Spleen (tissue), 11 donors: Measurements from ENCODE around the gene CYP4F12. TPM values are rescaled to one million over a fixed set of nuclear protein-coding genes. Genes with fewer than 3 reads are reported as not detected.

Experiments used
- DNase-seq: peaks from one replicate; pipeline ENCODE4 v3.0.0-alpha.2; 2020
- H3K27ac ChIP-seq, 8 donors: fragments of 200-600 bp; sonication (generic) in 7 of 8; 1 replicate in 4 of 8; 2 replicates in 4 of 8; pipeline versions ENCODE4 v1.5.0 to v1.8.0; 2016 to 2021; ENCODE audit warnings: inconsistent platforms in 4 of 8, mild to moderate bottlenecking in 4 of 8, moderate library complexity in 1 of 8
- H3K27me3 ChIP-seq, 7 donors: fragments of 200-600 bp; sonication (generic) in 6 of 7; replicated peaks in 1 of 7; 1 replicate in 4 of 7; 2 replicates in 3 of 7; pipeline versions ENCODE4 v1.5.0 to v1.8.0; 2016 to 2021; ENCODE audit warnings: inconsistent platforms in 3 of 7, mild to moderate bottlenecking in 1 of 7
- H3K36me3 ChIP-seq, 6 donors: fragments of 200-600 bp; sonication (generic) in 5 of 6; 1 replicate in 4 of 6; 2 replicates in 2 of 6; pipeline versions ENCODE4 v1.5.0 to v1.8.0; 2016 to 2021; ENCODE audit warnings: inconsistent platforms in 2 of 6
- H3K4me1 ChIP-seq, 6 donors: fragments of 200-600 bp; sonication (generic) in 5 of 6; 1 replicate in 3 of 6; 2 replicates in 3 of 6; pipeline versions ENCODE4 v1.5.0 to v1.8.0; 2016 to 2021; ENCODE audit warnings: inconsistent platforms in 3 of 6
- H3K4me3 ChIP-seq, 8 donors: fragments of 200-600 bp; sonication (generic) in 7 of 8; 1 replicate in 4 of 8; 2 replicates in 4 of 8; pipeline versions ENCODE4 v1.5.0 to v1.8.0; 2016 to 2021; ENCODE audit warnings: inconsistent platforms in 4 of 8, mild to moderate bottlenecking in 4 of 8, moderate library complexity in 2 of 8
- H3K9me3 ChIP-seq, 8 donors: fragments of 200-600 bp; sonication (generic) in 7 of 8; 1 replicate in 4 of 8; 2 replicates in 4 of 8; pipeline versions ENCODE4 v1.5.0 to v1.8.0; 2016 to 2021; ENCODE audit warnings: inconsistent platforms in 4 of 8
- CTCF ChIP-seq, 11 experiments: fragments of 200-600 bp in 7 of 11; fragments of 450-650 bp in 4 of 11; sonication (generic) in 4 of 11; IDR thresholded peaks in 8 of 11; conservative IDR thresholded peaks in 3 of 11; 1 replicate in 7 of 11; 2 replicates in 4 of 11; pipeline versions ENCODE4 v1.4.0 to v1.8.0; 2016 to 2021; ENCODE audit warnings: antibody characterized with exemption in 11 of 11, inconsistent platforms in 4 of 11, mild to moderate bottlenecking in 1 of 11
- POLR2A ChIP-seq, 3 donors: fragments of 450-650 bp; IDR thresholded peaks; one replicate each; pipeline ENCODE4 v1.5.1; 2017; ENCODE audit warnings: antibody characterized with exemption in 3 of 3, mild to moderate bottlenecking in 1 of 3
- POLR2AphosphoS5 ChIP-seq, 3 donors: sonication (generic); formaldehyde crosslinking; IDR thresholded peaks; one replicate each; pipeline ENCODE4 v1.5.1; 2017; ENCODE audit warnings: antibody characterized with exemption in 3 of 3
- WGBS, 5 donors: extraction: QIAGEN DNeasy Blood & Tissue Kit in 3 of 5; methylation state at CpG; one replicate each; pipeline versions ENCODE4 v1.1.5 to v1.1.7; 2013 to 2018; 5-methylcytosine and 5-hydroxymethylcytosine counted together
- intact Hi-C: fragments of 100-400 bp; cut with DNase I; formaldehyde crosslinking; loops from one replicate; pipeline ENCODE4 v1.15.0; 2023; ENCODE audit warnings: low total_unique reads
- polyA plus RNA-seq, 3 donors: library from polyadenylated mRNA; stranded (reverse); fragments of 200-250 nt; gene quantifications; one replicate each; pipeline ENCODE4 v1.2.1, GENCODE V29; 2013
- total RNA-seq, 7 donors: library from RNA; depleted of rRNA in 3 of 7; stranded (reverse); fragments of >200 nt in 3 of 7; fragmentation: NEBNext Ultra II Directional in 4 of 7; extraction: Animal tissue kit (Norgen Biotek cat#: 25700) in 4 of 7; gene quantifications; one replicate each; pipeline versions ENCODE4 v1.1.0 to v1.2.1, GENCODE V29; 2016 to 2021
- donor health status: healthy with polysubstance abuse.
- donor health status: DM: no; HTN: no; CAD: no; lungs with moderate emphysema.
- donor health status: DM: no; HTN: no; CAD: no.
- donor health status: Bipolar disorder and iron deficiency.
- donor health status: healthy.
- donor health status: DM: no; HTN: no; CAD: no.
- donor health status: DM: yes; HTN: yes; CAD: no.

Gene CYP4F12
- total and polyA plus RNA-seq, 10 donors = 1.9 to 8.3 (median 4.1) TPM

- Histone ChIP-seq H3K36me3 (peaks cover 0 to 14% (median 0%) of the 10 kb centered on the region in 6 donors), H3K9me3 (no peaks in the 10 kb centered on the region), H3K4me3 (no peak overlapping the region), H3K27me3 (peaks cover 0 to 52% (median 2%) of the 10 kb centered on the region in 7 donors), H3K4me1 (no peaks in the 10 kb centered on the region), H3K27ac (no peak overlapping the region)
- intact Hi-C loops = no loop called here
- DNase-seq = no peak
- WGBS, 5 donors = 70 to 80% (median 76%) methylated on average over 4 of the region's 4 CpGs
- no peak for TF ChIP-seq CTCF (IDR thresholded peaks at IDR 0.05 in 8 of 11, conservative IDR thresholded peaks at IDR 0.05 in 3 of 11)
Measured at GRCh38 chr19:15663247-15663646, 9.6 kb upstream of the CYP4F12 start.

GRCh38 chr19:15666186-15666585, 6.7 kb upstream of the CYP4F12 start:
- no peak overlapping the region for H3K4me3 ChIP-seq
- H3K36me3 ChIP-seq = peaks cover 0 to 16% (median 0%) of the 10 kb centered on the region in 6 donors
- 0 to 46% (median 29%) methylated on average over 1 of the region's 1 CpG; no CpG with 5 or more reads in 1 of the 5 donors for WGBS, 5 donors
- peaks cover 0 to 59% (median 0%) of the 10 kb centered on the region in 7 donors for H3K27me3 ChIP-seq
- TF ChIP-seq POLR2A (IDR thresholded peaks at IDR 0.05) = no peak
- TF ChIP-seq POLR2AphosphoS5 (IDR thresholded peaks at IDR 0.05) = no peak
- TF ChIP-seq CTCF (IDR thresholded peaks at IDR 0.05 in 8 of 11, conservative IDR thresholded peaks at IDR 0.05 in 3 of 11) = no peak
- DNase-seq = no peak
- H3K27ac ChIP-seq = no peak overlapping the region
- intact Hi-C loops = no loop called here
- no peaks in the 10 kb centered on the region for H3K9me3 ChIP-seq
- H3K4me1 ChIP-seq = no peaks in the 10 kb centered on the region

GRCh38 chr19:15666883-15667282, 6.0 kb upstream of the CYP4F12 start:
- Histone ChIP-seq H3K27me3 (peaks cover 0 to 57% (median 0%) of the 10 kb centered on the region in 7 donors), H3K4me3 (no peak overlapping the region), H3K9me3 (no peaks in the 10 kb centered on the region), H3K4me1 (no peaks in the 10 kb centered on the region), H3K27ac (no peak overlapping the region), H3K36me3 (peaks cover 0 to 19% (median 0%) of the 10 kb centered on the region in 6 donors)
- 14 to 76% (median 26%) methylated on average over 4 of the region's 4 CpGs for WGBS, 5 donors
- intact Hi-C loops = no loop called here
- no peak for TF ChIP-seq POLR2A (IDR thresholded peaks at IDR 0.05)
- no peak for TF ChIP-seq CTCF (IDR thresholded peaks at IDR 0.05 in 8 of 11, conservative IDR thresholded peaks at IDR 0.05 in 3 of 11)
- TF ChIP-seq POLR2AphosphoS5 (IDR thresholded peaks at IDR 0.05) = no peak
- no peak for DNase-seq

- H3K27me3 ChIP-seq = peaks cover 0 to 47% (median 0%) of the 10 kb centered on the region in 7 donors
- WGBS, 5 donors = 57 to 74% (median 63%) methylated on average over 3 of the region's 3 CpGs
- H3K27ac ChIP-seq = no peak overlapping the region
- no peak overlapping the region for H3K4me3 ChIP-seq
- peaks cover 0 to 9% (median 4%) of the 10 kb centered on the region in 6 donors for H3K4me1 ChIP-seq
- no peaks in the 10 kb centered on the region for H3K9me3 ChIP-seq
- intact Hi-C loops = no loop called here
- DNase-seq = no peak
- H3K36me3 ChIP-seq = peaks cover 0 to 30% (median 0%) of the 10 kb centered on the region in 6 donors
- TF ChIP-seq POLR2AphosphoS5 (IDR thresholded peaks at IDR 0.05) = no peak
- TF ChIP-seq CTCF (IDR thresholded peaks at IDR 0.05 in 8 of 11, conservative IDR thresholded peaks at IDR 0.05 in 3 of 11) = no peak
- TF ChIP-seq POLR2A (IDR thresholded peaks at IDR 0.05) = no peak
Measured at GRCh38 chr19:15669440-15669839, 3.4 kb upstream of the CYP4F12 start.
